ENCODE results near the gene UNC5C.
"Not testable (repeated sequence)": the region's sequence is repeated elsewhere in the genome, so short reads cannot be mapped to it uniquely, and the experiment has no call there.

The UNC5C gene

DNA sequence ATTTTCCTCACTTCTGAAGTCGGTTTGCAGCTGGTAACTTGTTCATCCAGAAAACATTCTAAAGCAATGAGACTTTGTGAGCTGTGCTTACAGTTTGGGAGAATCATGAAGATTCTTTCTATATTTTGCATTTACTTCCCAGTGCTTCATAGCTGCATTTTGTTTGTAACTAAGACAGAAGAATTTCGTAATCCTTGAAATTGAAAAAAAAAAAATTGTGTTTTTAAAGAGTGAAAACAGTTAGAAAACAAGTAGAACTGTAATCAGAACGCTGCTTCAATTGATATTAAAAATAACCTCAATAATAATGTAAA is 392.4 kb downstream of the UNC5C start:
- DNase-seq (ENCODE audit: low read depth), result no peak
- TF ChIP-seq CTCF (IDR thresholded peaks at IDR 0.05; ENCODE audit: control insufficient read depth, insufficient read depth, low read depth, low read length, missing control alignments), result no peak
- H3K4me3 ChIP-seq (ENCODE audit: control insufficient read depth, low read depth, low read length), result no peak overlapping the region

DNA sequence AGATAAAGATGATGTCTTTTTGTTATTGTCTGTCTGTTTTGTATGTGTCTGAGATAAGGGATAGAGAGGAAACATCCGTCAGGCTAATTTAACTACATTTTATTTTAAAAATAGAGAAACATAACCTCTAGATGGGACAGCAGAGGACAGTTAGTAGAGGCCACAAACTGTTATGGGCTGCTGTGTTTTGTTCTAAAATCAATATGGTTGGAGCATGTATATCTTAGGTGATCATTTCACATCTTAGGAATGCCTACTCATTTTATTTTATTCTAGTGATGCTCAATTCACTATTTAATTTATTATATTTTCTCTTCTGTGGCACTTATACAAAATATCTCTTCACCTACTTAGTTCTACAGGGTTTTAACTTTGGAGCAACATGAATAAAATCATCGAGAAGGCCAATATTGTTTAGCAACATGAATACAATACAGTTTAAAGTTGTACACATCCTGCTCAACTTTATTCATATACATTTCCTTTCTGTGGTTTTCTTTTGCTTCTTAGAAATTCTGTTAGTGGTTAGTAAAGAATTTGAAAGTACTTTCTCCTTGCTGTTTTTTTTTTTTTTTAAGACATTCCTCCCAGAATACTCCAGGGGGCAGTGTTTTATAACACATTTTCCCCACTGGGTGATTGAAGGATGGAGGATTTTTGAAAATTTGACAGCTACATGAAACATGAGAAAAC is 392.9 kb downstream of the UNC5C start:
- peak; percentile 59 for TF ChIP-seq CTCF (IDR thresholded peaks at IDR 0.05; ENCODE audit: control insufficient read depth, insufficient read depth, low read depth, low read length, missing control alignments)
- H3K4me3 ChIP-seq (ENCODE audit: control insufficient read depth, low read depth, low read length), result no peak overlapping the region
- DNase-seq (ENCODE audit: low read depth), result peak; percentile 13

DNA sequence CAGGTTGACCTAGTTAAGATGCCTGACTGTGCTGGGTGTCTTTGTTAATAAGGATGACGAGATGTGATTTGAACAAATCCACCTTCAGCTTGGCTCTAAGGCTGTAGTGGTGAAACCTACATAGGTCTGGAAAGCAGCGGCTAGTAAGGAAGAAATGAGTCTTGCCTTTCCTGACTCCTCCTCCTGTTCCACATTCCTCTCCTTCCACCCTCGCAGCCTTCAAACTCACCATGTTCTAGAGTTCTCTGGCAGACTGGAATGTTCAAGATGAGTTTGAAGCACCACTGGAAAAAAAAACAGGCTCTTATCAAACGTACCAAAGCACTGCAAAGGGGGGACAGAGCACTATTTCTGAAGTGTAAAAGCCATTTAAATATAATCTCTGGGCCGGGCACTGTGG is 395.6 kb downstream of the UNC5C start:
- TF ChIP-seq CTCF (IDR thresholded peaks at IDR 0.05; ENCODE audit: control insufficient read depth, insufficient read depth, low read depth, low read length, missing control alignments), result no peak
- H3K4me3 ChIP-seq (ENCODE audit: control insufficient read depth, low read depth, low read length), result no peak overlapping the region
- DNase-seq (ENCODE audit: low read depth), result no peak

GRCh38 chr4:95151255-95151654 is 397.5 kb downstream of the UNC5C start:
- no peak for TF ChIP-seq CTCF (IDR thresholded peaks at IDR 0.05; ENCODE audit: control insufficient read depth, insufficient read depth, low read depth, low read length, missing control alignments)
- H3K4me3 ChIP-seq (ENCODE audit: control insufficient read depth, low read depth, low read length), result no peak overlapping the region
- no peak for DNase-seq (ENCODE audit: low read depth)

GRCh38 chr4:95142932-95143331 is 405.8 kb downstream of the UNC5C start:
- no peak overlapping the region for H3K4me3 ChIP-seq (ENCODE audit: control insufficient read depth, low read depth, low read length)
- DNase-seq (ENCODE audit: low read depth), result no peak
- TF ChIP-seq CTCF (IDR thresholded peaks at IDR 0.05; ENCODE audit: control insufficient read depth, insufficient read depth, low read depth, low read length, missing control alignments), result no peak

- peak; percentile 24 for DNase-seq (ENCODE audit: low read depth)
- no peak overlapping the region for H3K4me3 ChIP-seq (ENCODE audit: control insufficient read depth, low read depth, low read length)
- no peak for TF ChIP-seq CTCF (IDR thresholded peaks at IDR 0.05; ENCODE audit: control insufficient read depth, insufficient read depth, low read depth, low read length, missing control alignments)
Measured at GRCh38 chr4:95141361-95141760, 407.4 kb downstream of the UNC5C start.

DNA sequence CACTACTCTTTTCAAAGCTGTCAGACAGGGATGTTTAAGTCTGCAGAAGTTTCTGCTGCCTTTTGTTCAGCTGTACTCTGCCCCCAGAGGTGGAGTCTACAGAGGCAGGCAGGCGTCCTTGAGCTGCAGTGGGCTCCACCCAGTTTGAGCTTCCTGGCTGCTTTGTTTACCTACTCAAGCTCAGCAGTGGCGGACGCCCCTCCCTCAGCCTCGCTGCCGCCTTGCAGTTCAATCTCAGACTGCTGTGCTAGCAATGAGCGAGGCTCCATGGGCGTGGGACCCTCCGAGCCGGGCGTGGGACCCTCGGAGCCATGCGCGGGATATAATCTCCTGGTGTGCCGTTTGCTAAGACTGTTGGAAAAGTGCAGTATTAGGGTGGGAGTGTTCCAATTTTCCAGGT is 409.3 kb downstream of the UNC5C start:
- DNase-seq (ENCODE audit: low read depth), result not testable (repeated sequence)

GRCh38 chr4:95134016-95134415 is 414.8 kb downstream of the UNC5C start:
- not testable (repeated sequence) for H3K4me3 ChIP-seq (ENCODE audit: control insufficient read depth, low read depth, low read length); DNase-seq (ENCODE audit: low read depth)

More for the DNA sequence above, 409.3 kb downstream of the UNC5C start:
- not testable (repeated sequence) for H3K4me3 ChIP-seq (ENCODE audit: control insufficient read depth, low read depth, low read length)

Measured in AG09309 (cell line).